ENCODE data around the gene LENG1. TPM values are rescaled to one million over a fixed set of nuclear protein-coding genes. Genes with fewer than 3 reads are reported as not detected.

Gene LENG1
- total and polyA plus RNA-seq, 2 experiments from 2014 or later: 4.7 to 17.2 TPM

GRCh38 chr19:54191011-54191810 is 31.7 kb upstream of the LENG1 start, which contains the start of gene TSEN34:
Gene TSEN34, plus strand, starts transcription at chr19:54191308. Its CDS starts 57 bp downstream, at chr19:54191365.
- Histone ChIP-seq H3K27ac (ENCODE audit: low read depth) (peak within 1 kb of the TSS; percentile 94), H3K4me2 (peak within 1 kb of the TSS; percentile 98), H3K4me3 (peak within 1 kb of the TSS; percentile 97), H3K36me3 (ENCODE audit: insufficient read depth) (peaks cover 18% of the 10 kb centered on the region), H3K27me3 (ENCODE audit: insufficient read depth) (no peaks in the 10 kb centered on the region), H3K9me2 (ENCODE audit: insufficient read depth) (no peaks in the 10 kb centered on the region), H2AFZ (peak within 1 kb of the TSS; percentile 86; the same call in 1 of the 2 replicates), H3K4me1 (ENCODE audit: insufficient read depth) (peaks cover 7% of the 10 kb centered on the region; the same call in 1 of the 2 replicates), H3F3A (replicated peaks; ENCODE audit: low read depth) (peaks cover 18% of the 10 kb centered on the region), H3K79me2 (replicated peaks; ENCODE audit: insufficient read depth) (peaks cover 43% of the 10 kb centered on the region), H4K20me1 (replicated peaks; ENCODE audit: insufficient read depth) (peaks cover 13% of the 10 kb centered on the region)
- Mint-ChIP-seq H3K27me3 (ENCODE audit: insufficient read depth, low read depth, poor library complexity) (peaks cover 18% of the 10 kb centered on the region), H3K36me3 (ENCODE audit: low read depth) (peaks cover 49% of the 10 kb centered on the region), H3K9me3 (no peaks in the 10 kb centered on the region; the same call in 2 of the 3 replicates), H3K4me1 (peaks cover 26% of the 10 kb centered on the region), H3K4me3 (peak within 1 kb of the TSS; percentile 88), H3K27ac (peak within 1 kb of the TSS; percentile 100)
- TF ChIP-seq CREB1 (CRISPR knock-in tag; IDR thresholded peaks at IDR 0.05; ENCODE audit: low read depth) (peak; percentile 43; the same call in 1 of the 2 replicates), POLR2AphosphoS5 (IDR thresholded peaks at IDR 0.05; ENCODE audit: low read depth) (peak; percentile 86), STAT1 (IDR thresholded peaks at IDR 0.05; ENCODE audit: unreplicated experiment) (no peak)
- DNase-seq (ENCODE audit: low spot score) (peak; percentile 88), ATAC-seq (peak; percentile 18)

DNA sequence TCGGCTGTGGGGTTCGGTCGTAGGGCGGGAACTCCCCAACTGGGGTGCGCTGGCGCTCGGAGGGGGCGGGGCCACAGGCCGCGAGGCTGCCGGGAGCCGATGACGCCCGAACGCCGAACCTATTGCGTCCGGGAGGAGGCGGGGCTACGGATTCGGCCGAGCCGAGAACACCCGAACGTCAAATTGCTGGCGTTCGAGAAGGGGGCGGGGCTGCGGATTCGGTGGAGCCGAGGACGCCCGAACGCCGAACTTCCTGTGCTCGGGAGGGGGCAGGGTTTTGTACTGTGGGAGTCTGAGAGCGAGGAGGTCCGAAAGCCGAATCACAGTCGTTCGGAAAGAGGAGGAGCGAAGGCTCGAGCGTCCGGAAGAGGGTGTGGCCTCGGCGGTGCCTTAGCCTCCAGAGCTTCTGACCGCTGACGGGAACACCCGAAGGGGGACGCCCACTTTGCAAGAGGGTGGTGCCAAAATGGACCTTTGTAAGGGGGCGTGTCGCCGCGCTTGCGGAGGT is 31.0 kb upstream of the LENG1 start:
- DNase-seq (ENCODE audit: low spot score): peak; percentile 99
- peaks cover 18% of the 10 kb centered on the region for H3K36me3 ChIP-seq (ENCODE audit: insufficient read depth)
- peak; percentile 60 for ATAC-seq
- no peaks in the 10 kb centered on the region for H3K9me2 ChIP-seq (ENCODE audit: insufficient read depth)
- peak overlapping the region; percentile 98 for H3K4me2 ChIP-seq
- H3K36me3 Mint-ChIP-seq (ENCODE audit: low read depth): peaks cover 51% of the 10 kb centered on the region
- H4K20me1 ChIP-seq (replicated peaks; ENCODE audit: insufficient read depth): peaks cover 13% of the 10 kb centered on the region
- peaks cover 7% of the 10 kb centered on the region; the same call in 1 of the 2 replicates for H3K4me1 ChIP-seq (ENCODE audit: insufficient read depth)
- no peaks in the 10 kb centered on the region for H3K27me3 ChIP-seq (ENCODE audit: insufficient read depth)
- peak overlapping the region; percentile 67; the same call in 1 of the 2 replicates for H2AFZ ChIP-seq
- no peaks in the 10 kb centered on the region; the same call in 2 of the 3 replicates for H3K9me3 Mint-ChIP-seq
- peaks cover 18% of the 10 kb centered on the region for H3K27me3 Mint-ChIP-seq (ENCODE audit: insufficient read depth, low read depth, poor library complexity)
- H3K27ac Mint-ChIP-seq: peak overlapping the region; percentile 100
- H3K4me3 ChIP-seq: peak overlapping the region; percentile 97
- TF ChIP-seq EZH2 (IDR thresholded peaks at IDR 0.05; ENCODE audit: low read depth, unreplicated experiment) (no peak), ZNF114 (CRISPR knock-in tag; IDR thresholded peaks at IDR 0.05) (no peak), JUNB (IDR thresholded peaks at IDR 0.05; ENCODE audit: unreplicated experiment) (no peak), CREB1 (CRISPR knock-in tag; IDR thresholded peaks at IDR 0.05; ENCODE audit: low read depth) (peak; percentile 2; the same call in 1 of the 2 replicates)
- peaks cover 18% of the 10 kb centered on the region for H3F3A ChIP-seq (replicated peaks; ENCODE audit: low read depth)
- peak overlapping the region; percentile 88 for H3K4me3 Mint-ChIP-seq
- peak overlapping the region; percentile 94 for H3K27ac ChIP-seq (ENCODE audit: low read depth)
- H3K4me1 Mint-ChIP-seq: peaks cover 26% of the 10 kb centered on the region
- H3K79me2 ChIP-seq (replicated peaks; ENCODE audit: insufficient read depth): peaks cover 43% of the 10 kb centered on the region

GRCh38 chr19:54189735-54190502 is 30.4 kb upstream of the LENG1 start:
- Mint-ChIP-seq H3K4me3 (peak overlapping the region; percentile 88), H3K27me3 (ENCODE audit: insufficient read depth, low read depth, poor library complexity) (peaks cover 18% of the 10 kb centered on the region), H3K36me3 (ENCODE audit: low read depth) (peaks cover 48% of the 10 kb centered on the region), H3K4me1 (peaks cover 29% of the 10 kb centered on the region), H3K9me3 (no peaks in the 10 kb centered on the region; the same call in 2 of the 3 replicates), H3K27ac (peak overlapping the region; percentile 100)
- Histone ChIP-seq H4K20me1 (replicated peaks; ENCODE audit: insufficient read depth) (peaks cover 13% of the 10 kb centered on the region), H3K27me3 (ENCODE audit: insufficient read depth) (no peaks in the 10 kb centered on the region), H3K4me1 (ENCODE audit: insufficient read depth) (peaks cover 7% of the 10 kb centered on the region; the same call in 1 of the 2 replicates), H2AFZ (no peak overlapping the region), H3K4me2 (peak overlapping the region; percentile 98; the same call in 1 of the 2 replicates), H3K4me3 (peak overlapping the region; percentile 97), H3F3A (replicated peaks; ENCODE audit: low read depth) (peaks cover 18% of the 10 kb centered on the region), H3K36me3 (ENCODE audit: insufficient read depth) (peaks cover 18% of the 10 kb centered on the region), H3K27ac (ENCODE audit: low read depth) (peak overlapping the region; percentile 94), H3K9me2 (ENCODE audit: insufficient read depth) (no peaks in the 10 kb centered on the region), H3K79me2 (replicated peaks; ENCODE audit: insufficient read depth) (peaks cover 47% of the 10 kb centered on the region)
- ATAC-seq (peak; percentile 57), DNase-seq (ENCODE audit: low spot score) (peak; percentile 100)
- no peak for TF ChIP-seq EZH2phosphoT487 (IDR thresholded peaks at IDR 0.05; ENCODE audit: unreplicated experiment)
- no peak for TF ChIP-seq STAT1 (IDR thresholded peaks at IDR 0.05; ENCODE audit: unreplicated experiment)
- TF ChIP-seq CREB1 (CRISPR knock-in tag; IDR thresholded peaks at IDR 0.05; ENCODE audit: low read depth): peak; percentile 78
- TF ChIP-seq, protein P1, sequence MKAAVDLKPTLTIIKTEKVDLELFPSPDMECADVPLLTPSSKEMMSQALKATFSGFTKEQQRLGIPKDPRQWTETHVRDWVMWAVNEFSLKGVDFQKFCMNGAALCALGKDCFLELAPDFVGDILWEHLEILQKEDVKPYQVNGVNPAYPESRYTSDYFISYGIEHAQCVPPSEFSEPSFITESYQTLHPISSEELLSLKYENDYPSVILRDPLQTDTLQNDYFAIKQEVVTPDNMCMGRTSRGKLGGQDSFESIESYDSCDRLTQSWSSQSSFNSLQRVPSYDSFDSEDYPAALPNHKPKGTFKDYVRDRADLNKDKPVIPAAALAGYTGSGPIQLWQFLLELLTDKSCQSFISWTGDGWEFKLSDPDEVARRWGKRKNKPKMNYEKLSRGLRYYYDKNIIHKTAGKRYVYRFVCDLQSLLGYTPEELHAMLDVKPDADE (IDR thresholded peaks at IDR 0.05): peak; percentile 52
- no peak for TF ChIP-seq EZH2 (IDR thresholded peaks at IDR 0.05; ENCODE audit: low read depth, unreplicated experiment)
- TF ChIP-seq POLR2AphosphoS5 (IDR thresholded peaks at IDR 0.05; ENCODE audit: low read depth): peak; percentile 65
- TF ChIP-seq ZNF114 (CRISPR knock-in tag; IDR thresholded peaks at IDR 0.05): no peak
- no peak for TF ChIP-seq NANOG (IDR thresholded peaks at IDR 0.05; ENCODE audit: borderline replicate concordance)
- no peak for TF ChIP-seq JUNB (IDR thresholded peaks at IDR 0.05; ENCODE audit: unreplicated experiment)

Data from GM23338 (cell line).